HG03135 (cell line): ENCODE results near the gene HERPUD1.

Experiments used
- ATAC-seq: cut with Tn5 transposase; IDR thresholded peaks from one replicate; pipeline ENCODE4 v1.9.1; 2021; ENCODE audit warnings: mild to moderate bottlenecking, moderate library complexity; ENCODE audit not compliant: unreplicated experiment

The HERPUD1 gene

GRCh38 chr16:56994311-56994710, 62.4 kb downstream of the HERPUD1 start:
- ATAC-seq, result no peak
